Hematopoietic multipotent progenitor cell treated with erythropoietin and hydrocortisone succinate and interleukin-3 and kit ligand, for 17 days (in vitro differentiated cells): ENCODE results near the gene EIF4EBP3.

Experiments used
- DNase-seq: peaks from one replicate; pipeline ENCODE4 v3.0.0-alpha.2; 2015; ENCODE audit warnings: low spot score

Gene EIF4EBP3

GRCh38 chr5:140557136-140557805, 9.8 kb downstream of the EIF4EBP3 start, which contains the start of gene SRA1:
Gene SRA1 (minus strand): TSS chr5:140557473. CDS start chr5:140557452, 21 bp downstream.
- peak; percentile 93 for DNase-seq

GRCh38 chr5:140557965-140558364, 10.5 kb downstream of the EIF4EBP3 start:
- no peak for DNase-seq

- DNase-seq, result no peak
Measured at GRCh38 chr5:140558542-140558941, 11.1 kb downstream of the EIF4EBP3 start.

- DNase-seq, result no peak
Measured at GRCh38 chr5:140560227-140560626, 12.8 kb downstream of the EIF4EBP3 start.

GRCh38 chr5:140561753-140562523, 14.5 kb downstream of the EIF4EBP3 start:
- DNase-seq, result no peak

- DNase-seq, result no peak
Measured at GRCh38 chr5:140563596-140563995, 16.1 kb downstream of the EIF4EBP3 start.

GRCh38 chr5:140564196-140565023, 16.9 kb downstream of the EIF4EBP3 start, which contains the start of the genes APBB3 and SLC35A4:
Gene APBB3 (minus strand): TSS chr5:140564598. CDS start chr5:140564245, 353 bp downstream.
Gene SLC35A4 (plus strand): TSS chr5:140564828. CDS start chr5:140567170, 2,342 bp downstream.
- DNase-seq, result peak; percentile 98

- DNase-seq, result no peak
Measured at GRCh38 chr5:140565024-140565779, 17.7 kb downstream of the EIF4EBP3 start.

GRCh38 chr5:140565780-140566095, 18.3 kb downstream of the EIF4EBP3 start:
- no peak for DNase-seq

GRCh38 chr5:140566665-140567064, 19.2 kb downstream of the EIF4EBP3 start:
- no peak for DNase-seq

GRCh38 chr5:140567136-140567818, 19.8 kb downstream of the EIF4EBP3 start:
- no peak for DNase-seq

- DNase-seq, result no peak
Measured at GRCh38 chr5:140567871-140568270, 20.4 kb downstream of the EIF4EBP3 start.

GRCh38 chr5:140568443-140569063, 21.1 kb downstream of the EIF4EBP3 start:
- DNase-seq, result no peak

GRCh38 chr5:140569197-140569596, 21.7 kb downstream of the EIF4EBP3 start:
- no peak for DNase-seq

GRCh38 chr5:140570058-140570457, 22.6 kb downstream of the EIF4EBP3 start:
- no peak for DNase-seq

GRCh38 chr5:140570488-140570887, 23.0 kb downstream of the EIF4EBP3 start:
- no peak for DNase-seq

GRCh38 chr5:140571105-140571504, 23.6 kb downstream of the EIF4EBP3 start:
- no peak for DNase-seq

- no peak for DNase-seq
Measured at GRCh38 chr5:140573683-140574082, 26.2 kb downstream of the EIF4EBP3 start.

GRCh38 chr5:140574165-140574564, 26.7 kb downstream of the EIF4EBP3 start:
- DNase-seq, result no peak

- peak; percentile 50 for DNase-seq
Measured at GRCh38 chr5:140575309-140575708, 27.8 kb downstream of the EIF4EBP3 start.

GRCh38 chr5:140576776-140577201, 29.3 kb downstream of the EIF4EBP3 start:
- no peak for DNase-seq
